ENCODE results near the gene LRGUK. TPM values are rescaled to one million over a fixed set of nuclear protein-coding genes. Genes with fewer than 3 reads are reported as not detected.

Gene LRGUK
- total and polyA plus RNA-seq, 2 of the 8 experiments (the other 6 are each of a cell fraction or from before 2014, with no cell fraction given): 1.5 to 3.6 TPM

DNA sequence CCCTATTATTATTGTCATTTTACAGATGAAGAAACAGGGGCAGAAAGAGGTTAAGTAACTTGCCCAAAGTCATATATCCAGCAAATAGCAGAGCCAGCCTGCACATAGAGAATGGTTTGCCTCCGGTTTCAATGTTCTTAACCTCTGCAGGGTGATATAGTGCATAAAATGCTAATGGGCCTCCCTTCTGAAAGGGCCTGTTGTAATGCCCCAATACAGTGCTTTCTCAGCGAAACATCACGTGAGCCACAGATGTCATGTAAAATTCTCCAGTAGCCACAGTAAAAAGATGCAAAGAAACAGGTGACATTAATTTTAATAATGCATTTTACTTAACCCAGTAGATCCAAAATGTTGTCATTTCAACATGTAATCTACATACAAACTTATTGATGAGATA lies 38.1 kb downstream of the LRGUK start:
- Histone ChIP-seq H4K8ac (ENCODE audit: extremely low read depth, insufficient read depth, low read length) (no peak overlapping the region), H3K36me3 (ENCODE audit: control insufficient read depth in 2 of 4, insufficient read depth in 4 of 4, low read length in 3 of 4) (no peaks in the 10 kb centered on the region; a peak in 3 of 8 replicates), H2BK15ac (ENCODE audit: low read length) (no peak overlapping the region), H3K27ac (ENCODE audit: low read depth, low read length) (no peak overlapping the region), H2BK120ac (replicated peaks; ENCODE audit: low read depth, low read length) (no peak overlapping the region), H4K20me1 (replicated peaks in 1 of 2; ENCODE audit: control insufficient read depth in 1 of 2, insufficient read depth in 2 of 2, low read length in 2 of 2) (no peaks in the 10 kb centered on the region), H4K5ac (ENCODE audit: insufficient read length, low read depth, low read length) (no peak overlapping the region), H3K4me2 (ENCODE audit: insufficient read depth in 1 of 2, low read depth in 2 of 2, low read length in 2 of 2) (no peak overlapping the region), H3K56ac (replicated peaks; ENCODE audit: insufficient read length, low read depth, low read length) (no peak overlapping the region), H3K23me2 (ENCODE audit: low read depth, low read length) (no peaks in the 10 kb centered on the region; the same call in 1 of the 2 replicates), H3K4me3 (ENCODE audit: extremely low read depth in 1 of 4, insufficient read depth in 2 of 4, low read depth in 3 of 4, low read length in 4 of 4) (no peak overlapping the region), H3K18ac (ENCODE audit: extremely low read depth, low read length) (no peak overlapping the region), H2BK5ac (ENCODE audit: low read depth, low read length) (no peak overlapping the region), H3K9ac (replicated peaks in 1 of 4; ENCODE audit: extremely low read depth in 1 of 4, low read depth in 3 of 4, low read length in 3 of 4) (no peak overlapping the region), H3K9me3 (ENCODE audit: insufficient read depth in 2 of 2, low read depth in 1 of 2, low read length in 1 of 2) (no peaks in the 10 kb centered on the region), H3K4ac (replicated peaks; ENCODE audit: insufficient read length, low read depth, low read length) (no peak overlapping the region), H2AFZ (ENCODE audit: low read length) (no peak overlapping the region), H4K91ac (replicated peaks; ENCODE audit: insufficient read length, low read length) (no peak overlapping the region), H2BK12ac (ENCODE audit: low read depth, low read length) (no peak overlapping the region), H3K4me1 (replicated peaks in 1 of 4; ENCODE audit: control insufficient read depth in 3 of 4, insufficient read depth in 4 of 4, low read length in 3 of 4) (no peaks in the 10 kb centered on the region), H3K79me2 (ENCODE audit: control insufficient read depth in 1 of 2, insufficient read depth in 2 of 2, low read length in 2 of 2) (no peaks in the 10 kb centered on the region), H3K27me3 (replicated peaks in 1 of 4; ENCODE audit: control insufficient read depth in 3 of 4, extremely low read depth in 1 of 4, insufficient read depth in 3 of 4, low read length in 3 of 4) (no peaks in the 10 kb centered on the region), H2BK20ac (ENCODE audit: low read length) (no peak overlapping the region), H2AK5ac (ENCODE audit: low read depth, low read length) (no peak overlapping the region), H3K79me1 (ENCODE audit: low read depth, low read length) (no peaks in the 10 kb centered on the region), H3K14ac (ENCODE audit: insufficient read length) (no peak overlapping the region), H3K23ac (ENCODE audit: insufficient read length) (no peak overlapping the region)
- CTCF ChIA-PET (ENCODE audit: partially characterized antibody): no interaction called here
- FAIRE-seq: no peak
- no peak for DNase-seq (ENCODE audit: low read depth in 1 of 2, low spot score in 2 of 2)
- POLR2A ChIA-PET (ENCODE audit: partially characterized antibody): interaction anchor here (0.8 kb wide), 1 partner anchor 10 kb away, joined by 3 read pairs; no protein-coding TSS in a partner anchor
- 91% methylated on average over 3 of the region's 3 CpGs; no CpG with 5 or more reads in 1 of the 2 experiments for WGBS, 2 experiments (ENCODE audit: extremely low coverage in 1 of 2, insufficient coverage in 1 of 2, insufficient read length in 1 of 2, insufficient replicate concordance in 2 of 2, low coverage in 1 of 2, low lambda C conversion rate in 2 of 2, missing lambda C conversion rate in 1 of 2)
- no peak for TF ChIP-seq POU5F1 (IDR thresholded peaks at IDR 0.05; ENCODE audit: low read depth, low read length)
- TF ChIP-seq GTF2F1 (IDR thresholded peaks at IDR 0.05; ENCODE audit: borderline replicate concordance, low read depth, low read length): no peak
- no peak for TF ChIP-seq RBBP5 (IDR thresholded peaks at IDR 0.05; ENCODE audit: borderline replicate concordance, low read depth, low read length)
- TF ChIP-seq, protein P1, sequence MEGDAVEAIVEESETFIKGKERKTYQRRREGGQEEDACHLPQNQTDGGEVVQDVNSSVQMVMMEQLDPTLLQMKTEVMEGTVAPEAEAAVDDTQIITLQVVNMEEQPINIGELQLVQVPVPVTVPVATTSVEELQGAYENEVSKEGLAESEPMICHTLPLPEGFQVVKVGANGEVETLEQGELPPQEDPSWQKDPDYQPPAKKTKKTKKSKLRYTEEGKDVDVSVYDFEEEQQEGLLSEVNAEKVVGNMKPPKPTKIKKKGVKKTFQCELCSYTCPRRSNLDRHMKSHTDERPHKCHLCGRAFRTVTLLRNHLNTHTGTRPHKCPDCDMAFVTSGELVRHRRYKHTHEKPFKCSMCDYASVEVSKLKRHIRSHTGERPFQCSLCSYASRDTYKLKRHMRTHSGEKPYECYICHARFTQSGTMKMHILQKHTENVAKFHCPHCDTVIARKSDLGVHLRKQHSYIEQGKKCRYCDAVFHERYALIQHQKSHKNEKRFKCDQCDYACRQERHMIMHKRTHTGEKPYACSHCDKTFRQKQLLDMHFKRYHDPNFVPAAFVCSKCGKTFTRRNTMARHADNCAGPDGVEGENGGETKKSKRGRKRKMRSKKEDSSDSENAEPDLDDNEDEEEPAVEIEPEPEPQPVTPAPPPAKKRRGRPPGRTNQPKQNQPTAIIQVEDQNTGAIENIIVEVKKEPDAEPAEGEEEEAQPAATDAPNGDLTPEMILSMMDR (IDR thresholded peaks at IDR 0.05; ENCODE audit: control extremely low read depth in 1 of 3, insufficient read depth in 1 of 3, low read depth in 1 of 3, low read length in 3 of 3): no peak
- no peak for TF ChIP-seq BRCA1 (IDR thresholded peaks at IDR 0.05; ENCODE audit: low read depth, low read length)
- no peak for TF ChIP-seq POLR2AphosphoS5 (IDR thresholded peaks at IDR 0.05; ENCODE audit: low read depth, low read length)
- TF ChIP-seq ASH2L (IDR thresholded peaks at IDR 0.05; ENCODE audit: low read length): no peak
- TF ChIP-seq, protein P2, sequence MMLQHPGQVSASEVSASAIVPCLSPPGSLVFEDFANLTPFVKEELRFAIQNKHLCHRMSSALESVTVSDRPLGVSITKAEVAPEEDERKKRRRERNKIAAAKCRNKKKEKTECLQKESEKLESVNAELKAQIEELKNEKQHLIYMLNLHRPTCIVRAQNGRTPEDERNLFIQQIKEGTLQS (IDR thresholded peaks at IDR 0.05; ENCODE audit: insufficient read depth, low read depth, low read length): no peak
- TF ChIP-seq SP4 (IDR thresholded peaks at IDR 0.05; ENCODE audit: low read length): no peak
- no peak for TF ChIP-seq NANOG (IDR thresholded peaks at IDR 0.05; ENCODE audit: insufficient read depth, low read depth, low read length, poor library complexity, severe bottlenecking)
- no peak for TF ChIP-seq BACH1 (IDR thresholded peaks at IDR 0.05; ENCODE audit: low read length)
- no peak for TF ChIP-seq KDM1A (IDR thresholded peaks at IDR 0.05; ENCODE audit: borderline replicate concordance, low read length)
